OCI-LY3 (cell line): ENCODE measurements around the gene SCAF1.

Experiments used
- EZH2phosphoT487 ChIP-seq: fragments of 200-600 bp; shearing (Covaris generic); IDR thresholded peaks from 2 replicates; pipeline ENCODE4 v1.6.1; 2018; ENCODE audit warnings: antibody characterized with exemption, mixed run types, low read depth
- TF ChIP-seq, protein P1 (sequence below): fragments of 200-600, 300-600 bp; sonication (generic); IDR thresholded peaks from 2 replicates; pipeline ENCODE4 v1.5.1; 2014; ENCODE audit warnings: antibody characterized with exemption, low read length, low read depth

DNA sequence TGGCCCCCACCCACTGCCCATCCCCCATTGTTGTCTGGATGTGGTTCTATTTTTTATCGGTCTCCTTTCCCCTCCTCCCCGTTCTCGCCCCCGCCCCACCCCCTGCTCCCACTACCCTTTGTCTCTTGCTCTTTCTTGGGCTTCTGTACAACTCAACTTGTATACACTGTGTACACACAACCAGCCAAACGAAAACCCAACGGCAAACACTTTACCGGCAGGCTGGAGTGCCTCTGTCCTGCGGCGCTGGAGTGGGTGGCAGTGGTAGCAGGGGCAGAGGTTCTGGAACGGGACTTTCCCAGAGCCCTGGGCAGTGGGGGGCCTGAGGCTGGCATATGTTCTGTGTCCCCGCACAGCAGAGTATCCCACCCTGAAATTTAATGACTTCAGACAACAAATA lies 15.8 kb upstream of the SCAF1 start:
- TF ChIP-seq, protein P1, sequence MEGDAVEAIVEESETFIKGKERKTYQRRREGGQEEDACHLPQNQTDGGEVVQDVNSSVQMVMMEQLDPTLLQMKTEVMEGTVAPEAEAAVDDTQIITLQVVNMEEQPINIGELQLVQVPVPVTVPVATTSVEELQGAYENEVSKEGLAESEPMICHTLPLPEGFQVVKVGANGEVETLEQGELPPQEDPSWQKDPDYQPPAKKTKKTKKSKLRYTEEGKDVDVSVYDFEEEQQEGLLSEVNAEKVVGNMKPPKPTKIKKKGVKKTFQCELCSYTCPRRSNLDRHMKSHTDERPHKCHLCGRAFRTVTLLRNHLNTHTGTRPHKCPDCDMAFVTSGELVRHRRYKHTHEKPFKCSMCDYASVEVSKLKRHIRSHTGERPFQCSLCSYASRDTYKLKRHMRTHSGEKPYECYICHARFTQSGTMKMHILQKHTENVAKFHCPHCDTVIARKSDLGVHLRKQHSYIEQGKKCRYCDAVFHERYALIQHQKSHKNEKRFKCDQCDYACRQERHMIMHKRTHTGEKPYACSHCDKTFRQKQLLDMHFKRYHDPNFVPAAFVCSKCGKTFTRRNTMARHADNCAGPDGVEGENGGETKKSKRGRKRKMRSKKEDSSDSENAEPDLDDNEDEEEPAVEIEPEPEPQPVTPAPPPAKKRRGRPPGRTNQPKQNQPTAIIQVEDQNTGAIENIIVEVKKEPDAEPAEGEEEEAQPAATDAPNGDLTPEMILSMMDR = no peak
- no peak for TF ChIP-seq EZH2phosphoT487
